CD4-positive, alpha-beta T cell (primary cell): ENCODE measurements around the gene ANKRD13D. TPM values are rescaled to one million over a fixed set of nuclear protein-coding genes. Genes with fewer than 3 reads are reported as not detected.

Experiments
- ATAC-seq: fragments of 200-7000 bp; cut with Tn5 transposase; one replicate; pipeline ENCODE4 v1.10.0; 2022; ENCODE audit warnings: mild to moderate bottlenecking; ENCODE audit not compliant: poor library complexity
- CTCF ChIA-PET: fragments of 350-600 bp; sonication (Branson Sonifier 250); formaldehyde crosslinking; loops from one replicate; lab custom pipeline; 2021; ENCODE audit warnings: antibody characterized with exemption, inconsistent platforms; lab: Charles Lee
- POLR2A ChIA-PET: fragments of 350-600 bp; sonication (Branson Sonifier 250); formaldehyde crosslinking; loops from one replicate; lab custom pipeline; 2021; ENCODE audit warnings: antibody characterized with exemption, inconsistent platforms; lab: Charles Lee
- DNase-seq, 14 experiments: peaks; one replicate each; pipeline ENCODE4 v3.0.0-alpha.2; 2013 to 2020; ENCODE audit warnings: mixed read lengths in 2 of 14
- H3K27ac ChIP-seq, 2 donors: one replicate each; pipeline versions ENCODE4 v1.5.1 to v1.7.0; 2013; ENCODE audit warnings: low read length in 2 of 2, low read depth in 1 of 2, mild to moderate bottlenecking in 1 of 2
- H3K27me3 ChIP-seq, 2 experiments: 1 replicate in 1 of 2; 2 replicates in 1 of 2; pipeline versions ENCODE4 v1.6.1 to v1.7.0; 2013; ENCODE audit warnings: low read length in 2 of 2, control low read depth in 1 of 2, mild to moderate bottlenecking in 1 of 2, moderate library complexity in 1 of 2; ENCODE audit not compliant: insufficient read depth in 2 of 2, control insufficient read depth in 1 of 2
- H3K36me3 ChIP-seq: one replicate; pipeline ENCODE4 v1.6.1; 2013; ENCODE audit warnings: low read length, control low read depth; ENCODE audit not compliant: insufficient read depth
- H3K4me1 ChIP-seq: one replicate; pipeline ENCODE4 v1.6.1; 2013; ENCODE audit warnings: low read length, control low read depth; ENCODE audit not compliant: insufficient read depth
- H3K4me3 ChIP-seq: one replicate; pipeline ENCODE4 v1.5.1; 2013; ENCODE audit warnings: mild to moderate bottlenecking, low read length, moderate library complexity
- H3K9me3 ChIP-seq, 2 experiments: 1 replicate in 1 of 2; 2 replicates in 1 of 2; pipeline versions ENCODE4 v1.6.1 to v1.7.0; 2013; ENCODE audit warnings: low read length in 2 of 2, mild to moderate bottlenecking in 2 of 2, control low read depth in 1 of 2, moderate library complexity in 1 of 2; ENCODE audit not compliant: control insufficient read depth in 1 of 2, insufficient read depth in 1 of 2
- H3K27ac Mint-ChIP-seq: one replicate; pipeline ENCODE4 v1.8.0; 2020; ENCODE audit warnings: mixed read lengths
- H3K27me3 Mint-ChIP-seq: one replicate; pipeline ENCODE4 v1.8.0; 2021; ENCODE audit warnings: mixed read lengths
- H3K36me3 Mint-ChIP-seq: one replicate; pipeline ENCODE4 v1.8.0; 2021; ENCODE audit warnings: low read depth, mixed read lengths
- H3K4me1 Mint-ChIP-seq: one replicate; pipeline ENCODE4 v1.8.0; 2021; ENCODE audit warnings: low read depth, mixed read lengths
- H3K4me3 Mint-ChIP-seq: one replicate; pipeline ENCODE4 v1.8.0; 2020; ENCODE audit warnings: mild to moderate bottlenecking, mixed read lengths
- H3K9me3 Mint-ChIP-seq: one replicate; pipeline ENCODE4 v1.8.0; 2020; ENCODE audit warnings: mixed read lengths
- intact Hi-C, 2 experiments: fragments of 100-400 bp; cut with DNase I in 1 of 2; cut with micrococcal nuclease in 1 of 2; formaldehyde crosslinking; loops; one replicate each; pipeline versions ENCODE4 v1.15.1 to v1.9.0; 2023 to 2025; cut with DNase I, micrococcal nuclease
- total RNA-seq, 174 experiments: library from RNA in 2 of 174; stranded (reverse) in 2 of 174; gene quantifications; one replicate each; pipeline ENCODE4 v1.2.3 and lab custom pipeline; 2021 to 2026
- TF ChIP-seq, protein P1 (sequence below): fragments of 200-600 bp; IDR thresholded peaks from one replicate; pipeline ENCODE4 v1.8.0; 2022; ENCODE audit warnings: antibody characterized with exemption, mild to moderate bottlenecking

The ANKRD13D gene
- total RNA-seq, 2 experiments from 2014 or later, result 160 to 161 TPM

GRCh38 chr11:67286621-67287333, 2.3 kb upstream of the ANKRD13D start:
- peak overlapping the region; percentile 91 for H3K4me3 ChIP-seq
- H3K27ac Mint-ChIP-seq, result peak overlapping the region; percentile 90
- H3K9me3 ChIP-seq, result no peaks in the 10 kb centered on the region
- DNase-seq (peak in 3 of 14 experiments; percentile 23 to 57 (median 57)), ATAC-seq (no peak)
- ChIA-PET CTCF (interaction anchor here (0.6 to 4.5 kb wide), 6 partner anchors 10 to 30 kb away, joined by 3 to 38 read pairs (median 22); partner anchors contain the start of gene GRK2), POLR2A (interaction anchor here (1.0 to 5.5 kb wide), 10 partner anchors 9 to 168 kb away, joined by 4 to 191 read pairs (median 23); partner anchors contain the start of genes GRK2, KDM2A, POLD4 and PTPRCAP)
- H3K36me3 Mint-ChIP-seq, result peaks cover 88% of the 10 kb centered on the region
- H3K27ac ChIP-seq, result peak overlapping the region; percentile 90 to 95
- peak overlapping the region; percentile 83 for H3K4me3 Mint-ChIP-seq
- TF ChIP-seq, protein P1, sequence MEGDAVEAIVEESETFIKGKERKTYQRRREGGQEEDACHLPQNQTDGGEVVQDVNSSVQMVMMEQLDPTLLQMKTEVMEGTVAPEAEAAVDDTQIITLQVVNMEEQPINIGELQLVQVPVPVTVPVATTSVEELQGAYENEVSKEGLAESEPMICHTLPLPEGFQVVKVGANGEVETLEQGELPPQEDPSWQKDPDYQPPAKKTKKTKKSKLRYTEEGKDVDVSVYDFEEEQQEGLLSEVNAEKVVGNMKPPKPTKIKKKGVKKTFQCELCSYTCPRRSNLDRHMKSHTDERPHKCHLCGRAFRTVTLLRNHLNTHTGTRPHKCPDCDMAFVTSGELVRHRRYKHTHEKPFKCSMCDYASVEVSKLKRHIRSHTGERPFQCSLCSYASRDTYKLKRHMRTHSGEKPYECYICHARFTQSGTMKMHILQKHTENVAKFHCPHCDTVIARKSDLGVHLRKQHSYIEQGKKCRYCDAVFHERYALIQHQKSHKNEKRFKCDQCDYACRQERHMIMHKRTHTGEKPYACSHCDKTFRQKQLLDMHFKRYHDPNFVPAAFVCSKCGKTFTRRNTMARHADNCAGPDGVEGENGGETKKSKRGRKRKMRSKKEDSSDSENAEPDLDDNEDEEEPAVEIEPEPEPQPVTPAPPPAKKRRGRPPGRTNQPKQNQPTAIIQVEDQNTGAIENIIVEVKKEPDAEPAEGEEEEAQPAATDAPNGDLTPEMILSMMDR, result no peak
- no peaks in the 10 kb centered on the region for H3K27me3 Mint-ChIP-seq
- H3K4me1 ChIP-seq, result peaks cover 92% of the 10 kb centered on the region
- H3K4me1 Mint-ChIP-seq, result peaks cover 39% of the 10 kb centered on the region
- H3K27me3 ChIP-seq, result no peaks in the 10 kb centered on the region
- intact Hi-C loops, result loop anchor here in 1 of 2 experiments (1.0 to 10.0 kb wide), 2 partner anchors 14 to 198 kb away; partner anchors contain the start of gene AIP
- peaks cover 74% of the 10 kb centered on the region for H3K36me3 ChIP-seq
- no peaks in the 10 kb centered on the region for H3K9me3 Mint-ChIP-seq

DNA sequence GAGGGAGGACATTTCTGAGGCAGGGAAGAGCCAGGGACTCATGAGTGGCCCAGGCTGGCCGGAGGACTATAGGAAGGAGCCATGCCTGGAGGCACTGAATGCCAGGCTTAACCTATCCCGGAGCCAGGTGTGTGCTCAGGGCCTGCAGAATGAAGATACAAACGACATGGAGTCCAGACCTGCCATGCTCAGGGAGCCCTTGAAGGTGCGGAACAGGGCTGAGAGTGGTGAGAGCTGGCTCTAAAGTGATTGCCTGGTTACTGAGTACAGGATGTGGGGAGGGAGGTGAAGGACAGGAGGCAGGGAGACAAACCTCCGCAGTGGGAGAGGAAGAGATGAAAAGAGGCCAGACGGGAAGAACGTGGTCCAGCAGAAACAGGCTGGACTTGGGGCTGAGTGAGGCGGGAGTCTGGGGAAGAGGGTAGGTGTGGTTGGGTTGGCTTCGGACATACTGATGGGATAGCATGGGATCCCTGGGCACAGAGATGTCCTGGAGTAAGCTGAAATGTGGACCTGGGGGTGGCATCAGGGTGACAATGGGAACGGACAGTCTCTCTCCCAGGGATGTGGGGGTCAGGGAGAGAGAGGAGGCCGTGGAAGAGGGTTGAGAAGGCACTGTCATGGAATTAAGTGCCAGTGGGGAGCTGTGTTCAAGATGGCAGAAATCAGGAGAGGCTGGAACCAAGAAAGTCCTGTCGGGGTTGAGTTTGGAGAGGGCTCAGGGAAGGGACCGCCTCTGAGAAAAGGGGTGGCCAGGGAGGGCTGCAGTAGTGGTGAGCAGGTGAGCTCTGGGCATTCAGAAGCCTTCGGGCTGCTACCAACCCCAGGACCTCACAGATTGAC, 1.5 kb upstream of the ANKRD13D start:
- H3K9me3 Mint-ChIP-seq, result no peaks in the 10 kb centered on the region
- H3K27me3 Mint-ChIP-seq, result no peaks in the 10 kb centered on the region
- H3K27ac ChIP-seq, result peak overlapping the region; percentile 90 to 95
- DNase-seq (peak in 7 of 14 experiments; percentile 33 to 79 (median 60)), ATAC-seq (peak; percentile 29)
- H3K27me3 ChIP-seq, result no peaks in the 10 kb centered on the region
- peaks cover 73% of the 10 kb centered on the region for H3K36me3 ChIP-seq
- H3K4me1 ChIP-seq, result peaks cover 91% of the 10 kb centered on the region
- intact Hi-C loops, result loop anchor here (1.0 to 10.0 kb wide), 6 partner anchors 10 to 197 kb away; partner anchors contain the start of gene AIP (in 1 of the 2)
- ChIA-PET POLR2A (interaction anchor here (0.9 to 5.5 kb wide), 18 partner anchors 9 to 649 kb away, joined by 3 to 191 read pairs (median 8); partner anchors contain the start of genes GRK2, KDM2A, POLD4 and PPP1CA), CTCF (interaction anchor here (0.6 to 4.5 kb wide), 7 partner anchors 7 to 29 kb away, joined by 3 to 38 read pairs (median 22); partner anchors contain the start of gene GRK2)
- H3K27ac Mint-ChIP-seq, result peak overlapping the region; percentile 90
- no peaks in the 10 kb centered on the region for H3K9me3 ChIP-seq
- H3K36me3 Mint-ChIP-seq, result peaks cover 85% of the 10 kb centered on the region
- peak overlapping the region; percentile 83 for H3K4me3 Mint-ChIP-seq
- TF ChIP-seq, protein P1, result no peak
- peaks cover 40% of the 10 kb centered on the region for H3K4me1 Mint-ChIP-seq
- H3K4me3 ChIP-seq, result peak overlapping the region; percentile 91

DNA sequence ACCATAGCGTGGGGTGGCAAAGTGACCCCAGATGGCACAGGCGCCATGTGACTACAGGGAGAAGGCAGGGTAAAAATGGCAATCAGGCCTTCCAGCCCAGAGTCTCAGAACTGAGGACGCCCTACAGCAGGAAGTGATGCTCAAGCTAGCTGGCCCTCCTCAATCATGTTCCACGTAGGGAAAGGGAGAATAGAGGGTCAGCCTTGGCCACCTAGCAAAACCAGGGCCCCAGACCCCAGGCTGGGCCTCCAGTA, 978 bp upstream of the ANKRD13D start:
- H3K4me3 Mint-ChIP-seq, result peak overlapping the region; percentile 83
- peaks cover 86% of the 10 kb centered on the region for H3K4me1 ChIP-seq
- CTCF ChIA-PET, result interaction anchor here (1.3 to 4.5 kb wide), 7 partner anchors 8 to 94 kb away, joined by 5 to 38 read pairs (median 22); partner anchors contain the start of gene GRK2
- H3K27me3 Mint-ChIP-seq, result no peaks in the 10 kb centered on the region
- TF ChIP-seq, protein P1, result no peak
- H3K27ac Mint-ChIP-seq, result peak overlapping the region; percentile 90
- no peaks in the 10 kb centered on the region for H3K27me3 ChIP-seq
- peak overlapping the region; percentile 90 to 95 for H3K27ac ChIP-seq
- no peaks in the 10 kb centered on the region for H3K9me3 Mint-ChIP-seq
- H3K9me3 ChIP-seq, result no peaks in the 10 kb centered on the region
- POLR2A ChIA-PET, result interaction anchor here (0.9 to 5.5 kb wide), 18 partner anchors 8 to 650 kb away, joined by 3 to 191 read pairs (median 8); partner anchors contain the start of genes AIP, GRK2, KDM2A and POLD4
- H3K36me3 Mint-ChIP-seq, result peaks cover 85% of the 10 kb centered on the region
- ATAC-seq, result peak; percentile 22
- H3K36me3 ChIP-seq, result peaks cover 73% of the 10 kb centered on the region
- no peak for DNase-seq
- peaks cover 45% of the 10 kb centered on the region for H3K4me1 Mint-ChIP-seq
- intact Hi-C loops, result loop anchor here (1.0 to 10.0 kb wide), 5 partner anchors 11 to 197 kb away; partner anchors contain the start of gene AIP (in 1 of the 2)
- H3K4me3 ChIP-seq, result peak overlapping the region; percentile 91
